ENCODE results near the gene SMYD3. TPM values are rescaled to one million over a fixed set of nuclear protein-coding genes. Genes with fewer than 3 reads are reported as not detected.

The SMYD3 gene
- total and polyA plus RNA-seq, 2 of the 4 experiments (the other 2 are of a cell fraction), result 26.5 to 37.6 TPM

GRCh38 chr1:245895455-245895959 lies 611.6 kb downstream of the SMYD3 start:
- Histone ChIP-seq H2BK5ac (ENCODE audit: low read depth, low read length, poor library complexity, severe bottlenecking) (no peak overlapping the region), H3K9ac (ENCODE audit: low read depth, low read length) (no peak overlapping the region), H3K9me3 (ENCODE audit: control insufficient read depth, insufficient read depth, low read length) (peaks cover 5% of the 10 kb centered on the region; the same call in 1 of the 2 replicates), H3K23ac (ENCODE audit: low read depth, low read length) (no peak overlapping the region), H3K14ac (replicated peaks; ENCODE audit: low read depth, low read length) (no peak overlapping the region), H4K8ac (ENCODE audit: low read depth in 2 of 2, low read length in 2 of 2) (no peak overlapping the region), H2AFZ (replicated peaks; ENCODE audit: low read length, poor library complexity) (no peak overlapping the region), H3K56ac (ENCODE audit: extremely low read depth, insufficient read depth, low read length) (no peak overlapping the region), H3K4me1 (ENCODE audit: control insufficient read depth, insufficient read depth, low read length) (peaks cover 7% of the 10 kb centered on the region), H2AK5ac (ENCODE audit: low read depth, low read length) (0 out of 2 replicates have a peak overlapping the region, but pooled peaks have one; percentile 27), H3K4ac (ENCODE audit: low read depth, low read length) (peak overlapping the region; percentile 30; the same call in 1 of the 2 replicates), H2BK120ac (ENCODE audit: low read depth, low read length) (no peak overlapping the region), H3K18ac (ENCODE audit: low read depth, low read length) (no peak overlapping the region), H2AK9ac (replicated peaks; ENCODE audit: low read depth, low read length, poor library complexity) (no peak overlapping the region), H3K79me1 (ENCODE audit: low read depth in 1 of 2, low read length in 2 of 2) (no peaks in the 10 kb centered on the region), H2BK15ac (ENCODE audit: low read depth, low read length) (no peak overlapping the region), H4K91ac (ENCODE audit: insufficient read depth, low read depth, low read length) (no peak overlapping the region), H2BK20ac (ENCODE audit: low read depth, low read length) (0 out of 2 replicates have a peak overlapping the region, but pooled peaks have one; percentile 31), H3K9me1 (ENCODE audit: insufficient read depth, low read length) (no peaks in the 10 kb centered on the region), H3K4me3 (ENCODE audit: insufficient read depth, low read depth, low read length) (no peak overlapping the region), H3K27ac (ENCODE audit: insufficient read depth, low read length) (no peak overlapping the region), H4K20me1 (ENCODE audit: insufficient read depth, low read length) (no peaks in the 10 kb centered on the region), H3K4me2 (ENCODE audit: low read depth, low read length) (no peak overlapping the region), H4K5ac (ENCODE audit: low read depth, low read length) (no peak overlapping the region), H3K27me3 (ENCODE audit: control insufficient read depth, insufficient read depth, low read length) (no peaks in the 10 kb centered on the region), H3K36me3 (ENCODE audit: control insufficient read depth, insufficient read depth, low read length) (0 out of 2 replicates have a peak, but pooled peaks cover 2% of the 10 kb centered on the region)
- dilution Hi-C loops (cut with HindIII; ENCODE audit: low sequenced_read_pairs, unreplicated experiment), result no loop called here
- TF ChIP-seq CEBPB (IDR thresholded peaks at IDR 0.05; ENCODE audit: low read depth, low read length) (no peak), CHD1 (IDR thresholded peaks at IDR 0.05; ENCODE audit: low read depth, low read length) (no peak), RAD21 (IDR thresholded peaks at IDR 0.05; ENCODE audit: low read length) (no peak), POLR2A (IDR thresholded peaks at IDR 0.05; ENCODE audit: low read depth, low read length) (no peak), RCOR1 (IDR thresholded peaks at IDR 0.05; ENCODE audit: insufficient replicate concordance, low read length) (no peak), MAFK (IDR thresholded peaks at IDR 0.05; ENCODE audit: low read depth, low read length) (no peak), USF2 (IDR thresholded peaks at IDR 0.05; ENCODE audit: low read depth, low read length) (no peak), CTCF (conservative IDR thresholded peaks at IDR 0.05; ENCODE audit: low read depth, low read length) (no peak), NFE2L2 (IDR thresholded peaks at IDR 0.05; ENCODE audit: low read depth, low read length) (no peak), FOS (IDR thresholded peaks at IDR 0.05; ENCODE audit: low read depth, low read length) (no peak), MAZ (IDR thresholded peaks at IDR 0.05; ENCODE audit: borderline replicate concordance, low read depth, low read length) (no peak), RFX5 (IDR thresholded peaks at IDR 0.05; ENCODE audit: low read depth, low read length) (no peak), BHLHE40 (IDR thresholded peaks at IDR 0.05; ENCODE audit: low read depth, low read length) (no peak), SMC3 (IDR thresholded peaks at IDR 0.05; ENCODE audit: low read depth, low read length) (no peak), MXI1 (IDR thresholded peaks at IDR 0.05; ENCODE audit: borderline replicate concordance, low read depth, low read length) (no peak)
- TF ChIP-seq, protein P1, sequence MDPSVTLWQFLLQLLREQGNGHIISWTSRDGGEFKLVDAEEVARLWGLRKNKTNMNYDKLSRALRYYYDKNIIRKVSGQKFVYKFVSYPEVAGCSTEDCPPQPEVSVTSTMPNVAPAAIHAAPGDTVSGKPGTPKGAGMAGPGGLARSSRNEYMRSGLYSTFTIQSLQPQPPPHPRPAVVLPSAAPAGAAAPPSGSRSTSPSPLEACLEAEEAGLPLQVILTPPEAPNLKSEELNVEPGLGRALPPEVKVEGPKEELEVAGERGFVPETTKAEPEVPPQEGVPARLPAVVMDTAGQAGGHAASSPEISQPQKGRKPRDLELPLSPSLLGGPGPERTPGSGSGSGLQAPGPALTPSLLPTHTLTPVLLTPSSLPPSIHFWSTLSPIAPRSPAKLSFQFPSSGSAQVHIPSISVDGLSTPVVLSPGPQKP (IDR thresholded peaks at IDR 0.05; ENCODE audit: borderline replicate concordance, low read depth, low read length), result no peak
- in situ Hi-C loops (cut with MboI; ENCODE audit: low sequenced_read_pairs), result no loop called here
- ChIA-PET POLR2A (ENCODE audit: unreplicated experiment) (no interaction called here), CTCF (no interaction called here)
- ATAC-seq (ENCODE audit: low read depth), result no peak
- WGBS, 2 experiments (ENCODE audit: extremely low coverage in 2 of 2, insufficient read length in 1 of 2), result no CpG with 5 or more reads among the region's 5 CpGs
- intact Hi-C loops (cut with micrococcal nuclease), result no loop called here
- no TSS peak for BruUV-seq (replicated peaks)
- no peak for DNase-seq
